ENCODE data around the gene SERP2. TPM values are rescaled to one million over a fixed set of nuclear protein-coding genes. Genes with fewer than 3 reads are reported as not detected.

SERP2 gene
- polyA plus RNA-seq, 2 of the 4 experiments (the other 2 are of a cell fraction): not detected

GRCh38 chr13:44331912-44332851 is 41.4 kb upstream of the SERP2 start:
- ChIA-PET CTCF (interaction anchor here (0.6 to 1.0 kb wide), 2 partner anchors 99 to 373 kb away, joined by 3 read pairs; no protein-coding TSS in a partner anchor), POLR2A (no interaction called here)
- TF ChIP-seq BCL3 (IDR thresholded peaks at IDR 0.05) (no peak), FOSL2 (IDR thresholded peaks at IDR 0.05) (no peak), FOSL2 (CRISPR knock-in tag; IDR thresholded peaks at IDR 0.05) (no peak), KDM5A (IDR thresholded peaks at IDR 0.05) (no peak), CHD4 (IDR thresholded peaks at IDR 0.05; ENCODE audit: borderline replicate concordance) (no peak), HES2 (IDR thresholded peaks at IDR 0.05) (no peak), MAZ (IDR thresholded peaks at IDR 0.05; ENCODE audit: borderline replicate concordance, low read depth, low read length) (no peak), CBX8 (IDR thresholded peaks at IDR 0.05) (no peak), RCOR1 (IDR thresholded peaks at IDR 0.05; ENCODE audit: low read depth, low read length) (no peak), POLR2A (IDR thresholded peaks at IDR 0.05; ENCODE audit: low read length) (no peak), GATA3 (IDR thresholded peaks at IDR 0.05; ENCODE audit: borderline replicate concordance) (no peak), SREBF2 (IDR thresholded peaks at IDR 0.05) (no peak)
- Histone ChIP-seq H3K4me1 (peaks cover 13% of the 10 kb centered on the region), H3K27ac (peak overlapping the region; percentile 28 to 54; a peak in 4 of 6 replicates), H3K9me3 (no peaks in the 10 kb centered on the region; the same call in 2 of the 3 replicates), H3K4me2 (peak overlapping the region; percentile 37; the same call in 2 of the 3 replicates), H3K4me3 (no peak overlapping the region)
- no peak for FAIRE-seq
- DNase-seq (ENCODE audit: low read depth in 1 of 2, low spot score in 1 of 2): no peak
- whole genome bisulfite sequencing (ENCODE audit: missing lambda C conversion rate): 69% methylated on average over 7 of the region's 7 CpGs
- ATAC-seq: peak in 1 of 2 experiments; percentile 45; a peak in 2 of 6 replicates

- Histone ChIP-seq H3K27ac (no peak overlapping the region), H3K9me3 (no peaks in the 10 kb centered on the region), H3K4me1 (peaks cover 13% of the 10 kb centered on the region), H3K4me3 (no peak overlapping the region), H3K4me2 (no peak overlapping the region)
- ChIA-PET POLR2A (no interaction called here), CTCF (interaction anchor here (1.5 kb wide), 1 partner anchor 429 kb away, joined by 4 read pairs; no protein-coding TSS in a partner anchor)
- TF ChIP-seq NFE2L2 (conservative IDR thresholded peaks at IDR 0.05; ENCODE audit: low read length) (no peak), RAD21 (conservative IDR thresholded peaks at IDR 0.05 in 1 of 2, IDR thresholded peaks at IDR 0.05 in 1 of 2) (no peak), ZFP36 (IDR thresholded peaks at IDR 0.05; ENCODE audit: borderline replicate concordance, partially characterized antibody) (no peak), PHF8 (IDR thresholded peaks at IDR 0.05; ENCODE audit: borderline replicate concordance, low read depth) (no peak), HEYL (CRISPR knock-in tag; IDR thresholded peaks at IDR 0.05) (no peak)
- no peak for ATAC-seq
- no peak for FAIRE-seq
- whole genome bisulfite sequencing (ENCODE audit: missing lambda C conversion rate): 86% methylated on average over 5 of the region's 5 CpGs
- DNase-seq (ENCODE audit: low read depth in 1 of 2, low spot score in 1 of 2): no peak
Observed at GRCh38 chr13:44333950-44334655, 39.5 kb upstream of the SERP2 start.

- POLR2A ChIA-PET: no interaction called here
- no peak for FAIRE-seq
- no peak for ATAC-seq
- TF ChIP-seq POLR2A (IDR thresholded peaks at IDR 0.05; ENCODE audit: low read length): no peak
- no peak for TF ChIP-seq E2F6 (IDR thresholded peaks at IDR 0.05; ENCODE audit: borderline replicate concordance, low read depth)
- no peak for TF ChIP-seq EP300 (IDR thresholded peaks at IDR 0.05)
- TF ChIP-seq MAZ (IDR thresholded peaks at IDR 0.05; ENCODE audit: borderline replicate concordance, low read depth, low read length): no peak
- no peak for TF ChIP-seq HES2 (IDR thresholded peaks at IDR 0.05)
- TF ChIP-seq ESRRA (IDR thresholded peaks at IDR 0.05; ENCODE audit: borderline replicate concordance, low read length): no peak
- TF ChIP-seq TFCP2L1 (CRISPR knock-in tag; IDR thresholded peaks at IDR 0.05): no peak
- no peak for TF ChIP-seq RNF2 (IDR thresholded peaks at IDR 0.05; ENCODE audit: borderline replicate concordance, low read depth)
- no peak for TF ChIP-seq HEYL (CRISPR knock-in tag; IDR thresholded peaks at IDR 0.05)
- no peak for TF ChIP-seq HOXA7 (CRISPR knock-in tag; IDR thresholded peaks at IDR 0.05)
- TF ChIP-seq MYC (IDR thresholded peaks at IDR 0.05; ENCODE audit: borderline replicate concordance, low read length): no peak
- TF ChIP-seq HOXB13 (CRISPR knock-in tag; IDR thresholded peaks at IDR 0.05; ENCODE audit: low read depth): no peak
- TF ChIP-seq RARB (CRISPR knock-in tag; IDR thresholded peaks at IDR 0.05): no peak
- TF ChIP-seq GATA3 (IDR thresholded peaks at IDR 0.05; ENCODE audit: borderline replicate concordance): no peak
- no peak for TF ChIP-seq NPAS2 (CRISPR knock-in tag; IDR thresholded peaks at IDR 0.05; ENCODE audit: borderline replicate concordance)
- TF ChIP-seq BCL3 (IDR thresholded peaks at IDR 0.05): no peak
Observed at GRCh38 chr13:44334751-44335150, 38.9 kb upstream of the SERP2 start.

More at GRCh38 chr13:44334751-44335150, 38.9 kb upstream of the SERP2 start:
- DNase-seq (ENCODE audit: low read depth in 1 of 2, low spot score in 1 of 2): no peak
- H3K27ac ChIP-seq: no peak overlapping the region
- 80% methylated on average over 2 of the region's 2 CpGs for WGBS (ENCODE audit: missing lambda C conversion rate)
- H3K4me1 ChIP-seq: peaks cover 13% of the 10 kb centered on the region
- H3K4me2 ChIP-seq: no peak overlapping the region
- H3K9me3 ChIP-seq: no peaks in the 10 kb centered on the region
- CTCF ChIA-PET: interaction anchor here (1.5 kb wide), 1 partner anchor 429 kb away, joined by 4 read pairs; no protein-coding TSS in a partner anchor
- no peak overlapping the region for H3K4me3 ChIP-seq

Data from A549 (cell line).